GM23248 (cell line): ENCODE measurements around the gene ODC1. TPM values are rescaled to one million over a fixed set of nuclear protein-coding genes. Genes with fewer than 3 reads are reported as not detected.

Experiments
- DNase-seq: peaks from one replicate; pipeline ENCODE4 v3.0.0-alpha.2; 2015
- H2AFZ ChIP-seq: fragments of 200-600 bp; sonication (generic); 2 replicates; pipeline ENCODE4 v1.6.1; 2016; ENCODE audit warnings: antibody characterized with exemption
- H3F3A ChIP-seq: fragments of 200-600 bp; sonication (generic); 2 replicates; pipeline ENCODE4 v1.6.1; 2016; ENCODE audit warnings: mild to moderate bottlenecking, antibody characterized with exemption, mixed run types; ENCODE audit not compliant: insufficient read depth
- H3K27ac ChIP-seq: fragments of 200-600 bp; sonication (generic); 2 replicates; pipeline ENCODE4 v1.5.1; 2016; ENCODE audit warnings: mild to moderate bottlenecking
- H3K27me3 ChIP-seq: fragments of 200-600 bp; sonication (generic); replicated peaks from 2 replicates; pipeline ENCODE4 v1.6.1; 2016; ENCODE audit warnings: mild to moderate bottlenecking; ENCODE audit not compliant: insufficient read depth
- H3K36me3 ChIP-seq: fragments of 200-600 bp; sonication (generic); 2 replicates; pipeline ENCODE4 v1.6.1; 2016; ENCODE audit warnings: low read depth, mild to moderate bottlenecking
- H3K4me1 ChIP-seq: fragments of 200-600 bp; sonication (generic); 2 replicates; pipeline ENCODE4 v1.6.1; 2016; ENCODE audit warnings: mild to moderate bottlenecking; ENCODE audit not compliant: insufficient read depth
- H3K4me2 ChIP-seq: fragments of 200-600 bp; sonication (generic); one replicate; pipeline ENCODE4 v1.6.1; 2016; ENCODE audit warnings: mild to moderate bottlenecking; ENCODE audit not compliant: unreplicated experiment
- H3K4me3 ChIP-seq: fragments of 200-600 bp; sonication (generic); 2 replicates; pipeline ENCODE4 v1.5.1; 2016; ENCODE audit warnings: mild to moderate bottlenecking
- H3K79me2 ChIP-seq: fragments of 200-600 bp; sonication (generic); 2 replicates; pipeline ENCODE4 v1.6.1; 2016; ENCODE audit warnings: mild to moderate bottlenecking; ENCODE audit not compliant: insufficient read depth
- H3K9ac ChIP-seq: fragments of 200-600 bp; sonication (generic); 2 replicates; pipeline ENCODE4 v1.6.1; 2016; ENCODE audit warnings: mild to moderate bottlenecking
- H3K9me2 ChIP-seq: fragments of 200-600 bp; sonication (generic); 2 replicates; pipeline ENCODE4 v1.6.1; 2016; ENCODE audit warnings: mixed run types, mild to moderate bottlenecking, moderate library complexity; ENCODE audit not compliant: insufficient read depth
- H3K9me3 ChIP-seq: fragments of 200-600 bp; sonication (generic); one replicate; pipeline ENCODE4 v1.6.1; 2017; ENCODE audit warnings: low read depth
- H4K20me1 ChIP-seq: fragments of 200-600 bp; sonication (generic); 2 replicates; pipeline ENCODE4 v1.6.0; 2016; ENCODE audit not compliant: insufficient read depth
- EZH2 ChIP-seq: fragments of 200-600 bp; sonication (generic); IDR thresholded peaks from 2 replicates; pipeline ENCODE4 v1.6.1; 2018; ENCODE audit warnings: antibody characterized with exemption, mild to moderate bottlenecking; ENCODE audit not compliant: insufficient read depth, poor library complexity, severe bottlenecking
- EZH2phosphoT487 ChIP-seq: fragments of 200-600 bp; sonication (generic); IDR thresholded peaks from 2 replicates; pipeline ENCODE4 v1.6.1; 2018; ENCODE audit warnings: antibody characterized with exemption, moderate library complexity, mild to moderate bottlenecking, low read depth; ENCODE audit not compliant: insufficient read depth
- WGBS, 2 experiments: methylation state at CpG; one replicate each; pipeline ENCODE4 v1.1.6; 2015 to 2017; ENCODE audit warnings: low lambda C conversion rate in 2 of 2, low coverage in 1 of 2; ENCODE audit errors: missing lambda C conversion rate in 2 of 2; 5-methylcytosine and 5-hydroxymethylcytosine counted together
- in situ Hi-C: fragments of 300-500 bp; cut with MboI; formaldehyde crosslinking; loops from 2 replicates; pipeline ENCODE4 v1.15.0; 2020
- polyA plus RNA-seq: library from polyadenylated mRNA; unstranded; fragments of >200 nt; fragmentation: Nextera tagmentation; extraction: Ambion mirVana; gene quantifications from 2 replicates; pipeline ENCODE4 v1.2.1, GENCODE V29; 2016
- total RNA-seq: library from RNA; depleted of rRNA; stranded (reverse); fragments of >200 nt; shearing (Covaris generic); gene quantifications from 2 replicates; pipeline ENCODE4 v1.2.3, GENCODE V29; 2014

The ODC1 gene
- total and polyA plus RNA-seq, 2 experiments from 2014 or later = 58.3 to 106 TPM

DNA sequence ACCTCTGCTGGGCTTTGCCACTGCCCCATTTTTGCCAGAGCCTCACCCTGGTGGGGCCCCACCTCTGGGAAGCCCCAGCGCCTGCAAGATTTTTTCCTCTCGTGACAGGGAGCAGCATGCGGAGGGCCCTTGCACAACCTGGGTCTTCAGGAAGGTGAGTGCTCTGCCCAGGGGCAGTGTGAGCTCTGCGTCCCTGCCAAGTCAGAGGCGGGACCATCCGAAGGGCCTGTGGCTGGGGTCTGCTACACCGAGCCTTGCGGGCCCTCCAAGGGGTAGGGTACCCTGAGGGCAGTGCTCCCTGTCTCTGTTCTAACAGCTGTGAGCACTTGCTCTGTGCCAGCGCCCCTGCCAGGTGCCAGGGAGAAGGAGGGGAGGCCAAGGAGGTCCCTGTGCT lies 5.8 kb upstream of the ODC1 start:
- Histone ChIP-seq H3K4me1 (peaks cover 23% of the 10 kb centered on the region), H3F3A (peaks cover 21% of the 10 kb centered on the region), H3K9ac (no peak overlapping the region), H3K27ac (no peak overlapping the region), H4K20me1 (no peaks in the 10 kb centered on the region), H2AFZ (no peak overlapping the region), H3K79me2 (no peaks in the 10 kb centered on the region), H3K9me3 (no peaks in the 10 kb centered on the region), H3K4me3 (no peak overlapping the region), H3K36me3 (no peaks in the 10 kb centered on the region), H3K27me3 (no peaks in the 10 kb centered on the region), H3K4me2 (no peak overlapping the region), H3K9me2 (no peaks in the 10 kb centered on the region)
- no peak for TF ChIP-seq EZH2
- no peak for DNase-seq
- 93 to 98% methylated on average over 9 of the region's 9 CpGs for WGBS, 2 experiments
- in situ Hi-C loops = no loop called here

DNA sequence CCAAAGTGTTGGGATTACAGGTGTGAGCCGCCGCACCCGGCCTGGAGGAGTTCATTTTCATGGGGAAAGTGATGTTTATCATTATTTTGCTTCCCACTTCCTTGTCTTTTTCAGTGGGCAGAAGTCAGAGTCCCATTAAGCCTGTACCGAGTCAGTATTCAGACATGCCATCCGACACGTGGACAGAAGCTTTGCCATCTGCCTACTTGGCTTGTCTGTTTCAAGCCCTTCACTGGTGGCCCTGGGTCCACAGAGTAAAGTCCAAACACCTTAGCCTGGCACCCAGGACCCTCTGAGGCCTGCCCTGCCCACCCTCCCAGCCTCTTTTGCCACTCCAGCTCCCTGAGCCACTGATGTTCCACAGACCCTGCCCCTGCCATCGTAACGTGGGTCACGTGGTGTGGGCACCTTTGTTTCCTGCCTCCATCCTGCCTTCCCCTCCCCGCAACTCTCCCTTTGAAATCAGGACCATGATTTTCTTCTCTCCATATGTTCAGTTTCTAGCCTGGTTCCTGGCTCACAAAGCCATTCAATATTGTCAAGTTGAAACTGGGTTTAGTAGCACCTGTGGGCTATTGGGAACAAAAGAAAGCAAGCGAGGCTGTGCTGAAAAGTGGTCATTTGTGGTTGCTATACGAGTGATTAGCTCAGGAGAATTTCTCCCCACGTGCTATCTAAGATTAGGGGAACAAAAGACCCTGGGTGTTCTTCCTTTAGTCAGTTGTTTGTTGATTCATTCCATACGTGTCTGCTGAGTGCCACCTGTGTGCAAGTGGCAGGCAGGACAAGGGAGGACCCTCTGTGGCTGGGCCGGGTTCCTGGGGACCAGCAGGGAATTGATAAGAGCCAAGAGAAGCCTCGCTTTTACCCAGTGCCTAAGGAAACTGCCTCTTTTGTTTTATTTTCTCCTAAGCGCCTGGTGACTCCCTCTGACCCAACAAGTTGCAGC lies 5.1 kb upstream of the ODC1 start:
- Histone ChIP-seq H3K36me3 (no peaks in the 10 kb centered on the region), H3K9me3 (no peaks in the 10 kb centered on the region), H3K4me2 (no peak overlapping the region)

GRCh38 chr2:10452312-10452711 lies 4.2 kb upstream of the ODC1 start:
- no peaks in the 10 kb centered on the region for H3K27me3 ChIP-seq
- peaks cover 5% of the 10 kb centered on the region for H3K79me2 ChIP-seq
- H3K9me3 ChIP-seq = no peaks in the 10 kb centered on the region
- H3K27ac ChIP-seq = peak overlapping the region; percentile 78
- H2AFZ ChIP-seq = peak overlapping the region; percentile 13; the same call in 1 of the 2 replicates
- peaks cover 15% of the 10 kb centered on the region for H3K4me1 ChIP-seq
- WGBS, 2 experiments = 4 to 6% methylated on average over 3 of the region's 3 CpGs
- H3K36me3 ChIP-seq = no peaks in the 10 kb centered on the region
- peaks cover 21% of the 10 kb centered on the region for H3F3A ChIP-seq
- no peaks in the 10 kb centered on the region for H4K20me1 ChIP-seq
- TF ChIP-seq EZH2 (no peak), EZH2phosphoT487 (no peak)
- H3K4me2 ChIP-seq = no peak overlapping the region
- H3K9ac ChIP-seq = no peak overlapping the region
- no peak overlapping the region for H3K4me3 ChIP-seq
- H3K9me2 ChIP-seq = no peaks in the 10 kb centered on the region
- in situ Hi-C loops = no loop called here
- peak; percentile 94 for DNase-seq

More for the DNA sequence above, 5.1 kb upstream of the ODC1 start:
- in situ Hi-C loops = no loop called here
- Histone ChIP-seq H2AFZ (no peak overlapping the region), H3K79me2 (no peaks in the 10 kb centered on the region), H3K27me3 (no peaks in the 10 kb centered on the region), H3K9me2 (no peaks in the 10 kb centered on the region), H3K27ac (peak overlapping the region; percentile 78), H3K9ac (no peak overlapping the region), H4K20me1 (no peaks in the 10 kb centered on the region), H3K4me1 (peaks cover 23% of the 10 kb centered on the region), H3K4me3 (no peak overlapping the region), H3F3A (peaks cover 21% of the 10 kb centered on the region)
- no peak for DNase-seq
- WGBS, 2 experiments = 94 to 96% methylated on average over 17 of the region's 17 CpGs
- TF ChIP-seq EZH2 = no peak
- no peak for TF ChIP-seq EZH2phosphoT487

- Histone ChIP-seq H3K27me3 (no peaks in the 10 kb centered on the region), H3K9ac (0 out of 2 replicates have a peak overlapping the region, but pooled peaks have one; percentile 3), H3F3A (peaks cover 21% of the 10 kb centered on the region), H3K27ac (peak overlapping the region; percentile 78), H4K20me1 (no peaks in the 10 kb centered on the region), H3K4me3 (no peak overlapping the region), H3K9me3 (no peaks in the 10 kb centered on the region), H3K9me2 (no peaks in the 10 kb centered on the region), H3K36me3 (no peaks in the 10 kb centered on the region), H3K4me2 (no peak overlapping the region), H3K4me1 (peaks cover 15% of the 10 kb centered on the region), H2AFZ (peak overlapping the region; percentile 13; the same call in 1 of the 2 replicates), H3K79me2 (peaks cover 10% of the 10 kb centered on the region)
- DNase-seq = no peak
- WGBS, 2 experiments = 99 to 100% methylated on average over 6 of the region's 6 CpGs
- no peak for TF ChIP-seq EZH2phosphoT487
- no peak for TF ChIP-seq EZH2
- in situ Hi-C loops = no loop called here
Measured at GRCh38 chr2:10451819-10452218, 3.7 kb upstream of the ODC1 start.
